GM23338 (cell line): ENCODE results near the gene UBE2G2. TPM values are rescaled to one million over a fixed set of nuclear protein-coding genes. Genes with fewer than 3 reads are reported as not detected.

Experiments
- ATAC-seq: fragments of 200-7000 bp; cut with Tn5 transposase; 3 replicates; pipeline ENCODE4 v1.9.1; 2020
- DNase-seq: peaks from one replicate; pipeline ENCODE4 v3.0.0-alpha.2; 2015; ENCODE audit warnings: low spot score
- H2AFZ ChIP-seq: fragments of 200-600 bp; sonication (generic); 2 replicates; pipeline ENCODE4 v1.8.0; 2016; ENCODE audit warnings: antibody characterized with exemption, mild to moderate bottlenecking, moderate library complexity
- H3F3A ChIP-seq: fragments of 200-600 bp; sonication (generic); replicated peaks from 2 replicates; pipeline ENCODE4 v1.8.0; 2017; ENCODE audit warnings: antibody characterized with exemption, mixed run types, low read depth
- H3K27ac ChIP-seq: fragments of 200-600 bp; sonication (generic); 2 replicates; pipeline ENCODE4 v1.6.1; 2016; ENCODE audit warnings: low read depth
- H3K27me3 ChIP-seq: fragments of 200-600 bp; sonication (generic); 2 replicates; pipeline ENCODE4 v1.8.0; 2016; ENCODE audit warnings: mild to moderate bottlenecking, mixed run types, moderate library complexity; ENCODE audit not compliant: insufficient read depth
- H3K36me3 ChIP-seq: fragments of 200-600 bp; sonication (generic); 2 replicates; pipeline ENCODE4 v1.8.0; 2016; ENCODE audit warnings: mild to moderate bottlenecking; ENCODE audit not compliant: insufficient read depth
- H3K4me1 ChIP-seq: fragments of 200-600 bp; sonication (generic); 2 replicates; pipeline ENCODE4 v1.8.0; 2016; ENCODE audit warnings: mild to moderate bottlenecking, moderate library complexity; ENCODE audit not compliant: insufficient read depth
- H3K4me2 ChIP-seq: fragments of 200-600 bp; sonication (generic); 2 replicates; pipeline ENCODE4 v1.7.1; 2017; ENCODE audit warnings: mixed run types
- H3K4me3 ChIP-seq: fragments of 200-600 bp; sonication (generic); 2 replicates; pipeline ENCODE4 v1.6.1; 2016; ENCODE audit warnings: mixed run types
- H3K79me2 ChIP-seq: fragments of 200-600 bp; sonication (generic); replicated peaks from 2 replicates; pipeline ENCODE4 v1.8.0; 2017; ENCODE audit warnings: mild to moderate bottlenecking; ENCODE audit not compliant: insufficient read depth
- H3K9me2 ChIP-seq: fragments of 200-600 bp; sonication (generic); 2 replicates; pipeline ENCODE4 v1.8.0; 2017; ENCODE audit not compliant: insufficient read depth
- H4K20me1 ChIP-seq: fragments of 200-600 bp; sonication (generic); replicated peaks from 2 replicates; pipeline ENCODE4 v1.8.0; 2017; ENCODE audit warnings: mild to moderate bottlenecking; ENCODE audit not compliant: insufficient read depth
- H3K27ac Mint-ChIP-seq: 2 replicates; pipeline ENCODE4 v1.8.0; 2020; ENCODE audit warnings: inconsistent platforms, mild to moderate bottlenecking, moderate library complexity, mixed read lengths
- H3K27me3 Mint-ChIP-seq: 3 replicates; pipeline ENCODE4 v1.8.0; 2022; ENCODE audit warnings: low read depth, mild to moderate bottlenecking, moderate library complexity, mixed read lengths, inconsistent platforms; ENCODE audit not compliant: insufficient read depth, poor library complexity
- H3K36me3 Mint-ChIP-seq: 3 replicates; pipeline ENCODE4 v1.8.0; 2021; ENCODE audit warnings: low read depth, mild to moderate bottlenecking, inconsistent platforms, moderate library complexity, mixed read lengths
- H3K4me1 Mint-ChIP-seq: 3 replicates; pipeline ENCODE4 v1.8.0; 2020; ENCODE audit warnings: mild to moderate bottlenecking, inconsistent platforms, mixed read lengths
- H3K4me3 Mint-ChIP-seq: 3 replicates; pipeline ENCODE4 v1.8.0; 2021; ENCODE audit warnings: moderate library complexity, mild to moderate bottlenecking, inconsistent platforms, mixed read lengths
- H3K9me3 Mint-ChIP-seq: 3 replicates; pipeline ENCODE4 v1.8.0; 2020; ENCODE audit warnings: moderate library complexity, mild to moderate bottlenecking, inconsistent platforms, mixed read lengths
- CREB1 ChIP-seq: fragments of 250-450 bp; sonication (Bioruptor Pico); IDR thresholded peaks from 2 replicates; pipeline ENCODE4 v1.5.0; 2020; ENCODE audit warnings: low read depth, mild to moderate bottlenecking, moderate library complexity
- EZH2 ChIP-seq: fragments of 200-600 bp; sonication (generic); IDR thresholded peaks from one replicate; pipeline ENCODE4 v1.8.0; 2017; ENCODE audit warnings: antibody characterized with exemption, mild to moderate bottlenecking, low read depth; ENCODE audit not compliant: unreplicated experiment
- EZH2phosphoT487 ChIP-seq: fragments of 200-600 bp; sonication (generic); IDR thresholded peaks from one replicate; pipeline ENCODE4 v1.8.1; 2018; ENCODE audit warnings: antibody characterized with exemption; ENCODE audit not compliant: unreplicated experiment
- JUNB ChIP-seq: IDR thresholded peaks from one replicate; pipeline ENCODE4 v1.6.1; 2016; ENCODE audit warnings: antibody characterized with exemption; ENCODE audit not compliant: unreplicated experiment
- NANOG ChIP-seq: IDR thresholded peaks from 2 replicates; pipeline ENCODE4 v1.6.1; 2016; ENCODE audit warnings: antibody characterized with exemption, borderline replicate concordance
- POLR2AphosphoS5 ChIP-seq: IDR thresholded peaks from 2 replicates; pipeline ENCODE4 v1.6.1; 2016; ENCODE audit warnings: antibody characterized with exemption, low read depth
- REST ChIP-seq: IDR thresholded peaks from one replicate; pipeline ENCODE4 v1.6.1; 2018; ENCODE audit warnings: antibody characterized with exemption; ENCODE audit not compliant: unreplicated experiment
- ZNF114 ChIP-seq: fragments of 250-450 bp; sonication (Bioruptor Pico); IDR thresholded peaks from 2 replicates; pipeline ENCODE4 v1.5.0; 2020; ENCODE audit warnings: mild to moderate bottlenecking, moderate library complexity
- ZNF331 ChIP-seq: fragments of 250-450 bp; sonication (Bioruptor Pico); IDR thresholded peaks from 2 replicates; pipeline ENCODE4 v1.5.0; 2020; ENCODE audit warnings: low read depth, mild to moderate bottlenecking, moderate library complexity
- ZNF462 ChIP-seq: fragments of 250-450 bp; sonication (Bioruptor Pico); IDR thresholded peaks from 2 replicates; pipeline ENCODE4 v1.5.0; 2020; ENCODE audit warnings: mild to moderate bottlenecking, moderate library complexity
- polyA plus RNA-seq: library from polyadenylated mRNA; unstranded; fragments of >200 nt; fragmentation: Nextera tagmentation; extraction: Ambion mirVana; gene quantifications from 2 replicates; pipeline ENCODE4 v1.2.1, GENCODE V29; 2016
- total RNA-seq: library from RNA; depleted of rRNA; stranded (reverse); fragments of >200 nt; shearing (Covaris generic); gene quantifications from 2 replicates; pipeline ENCODE4 v1.2.3, GENCODE V29; 2014
- TF ChIP-seq, protein P1 (sequence below), 2 experiments: fragments of 200-600 bp in 1 of 2; sonication (generic) in 1 of 2; conservative IDR thresholded peaks; 2 replicates each; pipeline versions ENCODE4 v1.5.1 to v1.6.1; 2016 to 2017; ENCODE audit warnings: antibody characterized with exemption in 2 of 2, low read depth in 2 of 2, mild to moderate bottlenecking in 2 of 2, moderate library complexity in 1 of 2
- TF ChIP-seq, protein P2 (sequence below): IDR thresholded peaks from 2 replicates; pipeline ENCODE4 v1.6.1; 2016; ENCODE audit warnings: antibody characterized with exemption

UBE2G2 gene
- total and polyA plus RNA-seq, 2 experiments from 2014 or later: 66.4 to 100 TPM

GRCh38 chr21:44834231-44834950, 32.8 kb upstream of the UBE2G2 start:
- Histone ChIP-seq H3K4me3 (no peak overlapping the region), H3K79me2 (no peaks in the 10 kb centered on the region), H3K4me2 (no peak overlapping the region), H3F3A (no peaks in the 10 kb centered on the region), H3K36me3 (no peaks in the 10 kb centered on the region), H2AFZ (no peak overlapping the region), H3K27ac (no peak overlapping the region), H4K20me1 (no peaks in the 10 kb centered on the region), H3K4me1 (no peaks in the 10 kb centered on the region), H3K27me3 (no peaks in the 10 kb centered on the region), H3K9me2 (no peaks in the 10 kb centered on the region)
- no peak overlapping the region for H3K4me3 Mint-ChIP-seq
- TF ChIP-seq CREB1 (CRISPR knock-in tag) (no peak), POLR2AphosphoS5 (no peak), EZH2phosphoT487 (no peak), JUNB (no peak), EZH2 (no peak), NANOG (no peak), ZNF331 (CRISPR knock-in tag) (no peak), REST (no peak), ZNF114 (CRISPR knock-in tag) (no peak), ZNF462 (CRISPR knock-in tag) (no peak)
- TF ChIP-seq, protein P1, sequence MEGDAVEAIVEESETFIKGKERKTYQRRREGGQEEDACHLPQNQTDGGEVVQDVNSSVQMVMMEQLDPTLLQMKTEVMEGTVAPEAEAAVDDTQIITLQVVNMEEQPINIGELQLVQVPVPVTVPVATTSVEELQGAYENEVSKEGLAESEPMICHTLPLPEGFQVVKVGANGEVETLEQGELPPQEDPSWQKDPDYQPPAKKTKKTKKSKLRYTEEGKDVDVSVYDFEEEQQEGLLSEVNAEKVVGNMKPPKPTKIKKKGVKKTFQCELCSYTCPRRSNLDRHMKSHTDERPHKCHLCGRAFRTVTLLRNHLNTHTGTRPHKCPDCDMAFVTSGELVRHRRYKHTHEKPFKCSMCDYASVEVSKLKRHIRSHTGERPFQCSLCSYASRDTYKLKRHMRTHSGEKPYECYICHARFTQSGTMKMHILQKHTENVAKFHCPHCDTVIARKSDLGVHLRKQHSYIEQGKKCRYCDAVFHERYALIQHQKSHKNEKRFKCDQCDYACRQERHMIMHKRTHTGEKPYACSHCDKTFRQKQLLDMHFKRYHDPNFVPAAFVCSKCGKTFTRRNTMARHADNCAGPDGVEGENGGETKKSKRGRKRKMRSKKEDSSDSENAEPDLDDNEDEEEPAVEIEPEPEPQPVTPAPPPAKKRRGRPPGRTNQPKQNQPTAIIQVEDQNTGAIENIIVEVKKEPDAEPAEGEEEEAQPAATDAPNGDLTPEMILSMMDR (conservative IDR thresholded peaks at IDR 0.05; ENCODE audit: low read depth in 2 of 2): no peak
- TF ChIP-seq, protein P2, sequence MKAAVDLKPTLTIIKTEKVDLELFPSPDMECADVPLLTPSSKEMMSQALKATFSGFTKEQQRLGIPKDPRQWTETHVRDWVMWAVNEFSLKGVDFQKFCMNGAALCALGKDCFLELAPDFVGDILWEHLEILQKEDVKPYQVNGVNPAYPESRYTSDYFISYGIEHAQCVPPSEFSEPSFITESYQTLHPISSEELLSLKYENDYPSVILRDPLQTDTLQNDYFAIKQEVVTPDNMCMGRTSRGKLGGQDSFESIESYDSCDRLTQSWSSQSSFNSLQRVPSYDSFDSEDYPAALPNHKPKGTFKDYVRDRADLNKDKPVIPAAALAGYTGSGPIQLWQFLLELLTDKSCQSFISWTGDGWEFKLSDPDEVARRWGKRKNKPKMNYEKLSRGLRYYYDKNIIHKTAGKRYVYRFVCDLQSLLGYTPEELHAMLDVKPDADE: no peak
- peaks cover 6% of the 10 kb centered on the region for H3K27me3 Mint-ChIP-seq
- no peaks in the 10 kb centered on the region for H3K36me3 Mint-ChIP-seq
- H3K4me1 Mint-ChIP-seq: peaks cover 4% of the 10 kb centered on the region
- DNase-seq (no peak), ATAC-seq (no peak)
- H3K27ac Mint-ChIP-seq: no peak overlapping the region
- H3K9me3 Mint-ChIP-seq: 0 out of 3 replicates have a peak, but pooled peaks cover 7% of the 10 kb centered on the region
